ENCODE results near the gene SLC25A21.
"Not testable (repeated sequence)": the region's sequence is repeated elsewhere in the genome, so short reads cannot be mapped to it uniquely, and the experiment has no call there.

SLC25A21 gene

DNA sequence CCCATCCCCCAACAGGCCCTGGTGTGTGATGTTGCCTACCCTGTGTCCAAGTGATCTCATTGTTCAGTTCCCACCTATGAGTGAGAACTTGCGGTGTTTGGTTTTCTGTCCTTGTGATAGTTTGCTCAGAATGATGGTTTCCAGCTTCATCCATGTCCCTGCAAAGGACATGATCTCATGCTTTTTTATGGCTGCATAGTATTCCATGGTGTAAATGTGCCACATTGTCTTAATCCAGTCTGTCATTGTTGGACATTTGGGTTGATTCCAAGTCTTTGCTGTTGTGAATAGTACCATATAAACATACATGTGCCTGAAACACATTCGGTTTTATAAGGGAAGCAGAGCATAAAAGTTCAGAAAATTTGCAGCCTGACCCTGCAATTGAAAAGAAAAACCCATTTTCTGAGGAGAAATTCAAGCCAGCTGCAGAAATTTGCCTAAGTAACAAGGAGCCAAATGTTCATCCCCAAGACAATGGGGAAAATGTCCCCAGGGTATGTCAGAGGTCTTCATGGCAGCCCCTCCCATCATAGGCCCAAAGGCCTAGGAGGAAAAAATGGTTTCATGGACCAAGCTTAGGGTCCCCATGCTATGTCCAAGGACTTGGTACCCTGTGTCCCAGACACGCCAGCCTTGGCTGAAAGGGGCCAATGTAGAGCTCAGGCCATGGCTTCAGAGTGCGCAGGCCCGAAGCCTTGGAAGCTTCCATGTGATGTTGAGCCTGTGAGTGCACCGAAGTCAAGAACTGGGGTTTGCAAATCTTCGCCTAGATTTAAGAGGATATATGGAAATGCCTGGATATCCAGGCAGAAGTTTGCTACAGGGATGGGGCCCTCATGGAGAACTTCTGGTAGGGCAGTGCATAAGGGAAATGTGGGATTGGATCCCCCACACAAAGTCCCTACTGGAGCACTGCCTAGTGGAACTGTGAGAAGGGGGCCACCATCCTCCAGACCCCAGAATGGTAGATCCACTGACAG is 33.5 kb upstream of the SLC25A21 start:
- H3K36me3 ChIP-seq (ENCODE audit: control insufficient read depth in 4 of 4, insufficient read depth in 4 of 4, low read length in 3 of 4); POLR2A ChIA-PET; H3K27me3 ChIP-seq (replicated peaks in 2 of 5; ENCODE audit: control insufficient read depth in 4 of 5, insufficient read depth in 5 of 5, low read length in 4 of 5); H3K27ac ChIP-seq (ENCODE audit: insufficient read depth in 1 of 2, low read depth in 1 of 2, low read length in 2 of 2, poor library complexity in 1 of 2, severe bottlenecking in 2 of 2); H3K4me1 ChIP-seq (ENCODE audit: control extremely low read depth in 1 of 4, control insufficient read depth in 4 of 4, insufficient read depth in 4 of 4, low read length in 3 of 4); DNase-seq; H3K4me3 ChIP-seq (ENCODE audit: control insufficient read depth in 1 of 7, extremely low read depth in 1 of 7, insufficient read depth in 4 of 7, low read depth in 2 of 7, low read length in 6 of 7): not testable (repeated sequence)
- CTCF ChIA-PET, result interaction anchor here (0.6 kb wide), 1 partner anchor 13 kb away, joined by 3 read pairs; no protein-coding TSS in a partner anchor
- WGBS (ENCODE audit: insufficient coverage), result 100% methylated on average over 6 of the region's 7 CpGs
- peaks cover 2 to 21% (median 7%) of the 10 kb centered on the region in 5 experiments for H3K9me3 ChIP-seq (ENCODE audit: control extremely low read depth in 1 of 5, control insufficient read depth in 4 of 5, insufficient read depth in 2 of 5, low read depth in 1 of 5, low read length in 4 of 5)

DNA sequence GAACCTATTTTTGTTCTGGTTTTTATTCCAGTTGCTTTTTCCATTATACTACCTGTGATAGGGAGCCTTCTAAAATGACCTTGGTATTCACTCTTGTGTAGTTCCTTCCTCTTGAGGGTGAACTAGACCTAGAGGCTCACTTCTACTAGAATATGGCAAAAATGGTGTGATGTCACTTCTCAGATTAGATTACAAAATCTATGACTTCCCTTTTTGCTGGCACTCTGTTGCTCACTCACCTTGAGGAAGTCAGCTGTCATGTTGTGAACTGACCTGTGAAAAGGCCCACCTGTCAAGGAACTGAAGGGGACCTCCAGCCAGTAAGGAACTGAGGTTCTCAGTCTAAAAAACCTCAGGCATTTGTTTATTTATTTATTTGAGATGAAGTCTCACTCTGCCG is 31.0 kb upstream of the SLC25A21 start:
- H3K9me3 ChIP-seq (ENCODE audit: control extremely low read depth in 1 of 5, control insufficient read depth in 4 of 5, insufficient read depth in 2 of 5, low read depth in 1 of 5, low read length in 4 of 5), result peaks cover 0 to 15% (median 7%) of the 10 kb centered on the region in 5 experiments
- DNase-seq, result peak in 2 of 3 donors; percentile 10 to 17
- 100% methylated on average over 1 of the region's 1 CpG for WGBS (ENCODE audit: insufficient coverage)
- no peaks in the 10 kb centered on the region for H3K36me3 ChIP-seq (ENCODE audit: control insufficient read depth in 4 of 4, insufficient read depth in 4 of 4, low read length in 3 of 4)
- H3K4me1 ChIP-seq (ENCODE audit: control extremely low read depth in 1 of 4, control insufficient read depth in 4 of 4, insufficient read depth in 4 of 4, low read length in 3 of 4), result peaks cover 0 to 3% (median 0%) of the 10 kb centered on the region in 4 experiments
- no peak overlapping the region for H3K4me3 ChIP-seq (ENCODE audit: control insufficient read depth in 1 of 7, extremely low read depth in 1 of 7, insufficient read depth in 4 of 7, low read depth in 2 of 7, low read length in 6 of 7)
- H3K27ac ChIP-seq (ENCODE audit: insufficient read depth in 1 of 2, low read depth in 1 of 2, low read length in 2 of 2, poor library complexity in 1 of 2, severe bottlenecking in 2 of 2), result no peak overlapping the region
- ChIA-PET CTCF (interaction anchor here (0.9 kb wide), 1 partner anchor 43 kb away, joined by 3 read pairs; no protein-coding TSS in a partner anchor), POLR2A (no interaction called here)
- H3K27me3 ChIP-seq (replicated peaks in 2 of 5; ENCODE audit: control insufficient read depth in 4 of 5, insufficient read depth in 5 of 5, low read length in 4 of 5), result no peaks in the 10 kb centered on the region

DNA sequence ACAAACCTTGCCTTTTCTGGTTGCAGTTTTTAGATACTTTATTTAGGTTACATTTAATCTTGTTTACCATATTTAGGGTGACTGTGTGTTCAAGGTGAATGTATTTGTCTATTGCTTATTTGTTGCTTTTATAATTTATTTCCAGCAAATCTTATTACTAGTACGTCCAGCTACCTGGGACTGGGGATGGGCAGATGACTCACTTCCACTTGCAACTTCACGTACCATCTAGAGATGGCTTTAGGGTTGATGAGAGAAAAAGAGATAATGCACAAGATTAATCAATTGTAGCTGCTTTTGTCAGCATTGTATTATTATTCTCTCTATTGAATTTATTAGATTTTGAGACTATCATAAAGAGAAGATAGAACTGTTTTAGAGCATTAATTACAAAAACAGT is 30.4 kb upstream of the SLC25A21 start:
- no peak for DNase-seq
- H3K9me3 ChIP-seq (ENCODE audit: control extremely low read depth in 1 of 5, control insufficient read depth in 4 of 5, insufficient read depth in 2 of 5, low read depth in 1 of 5, low read length in 4 of 5), result peaks cover 0 to 15% (median 7%) of the 10 kb centered on the region in 5 experiments
- no peak overlapping the region for H3K27ac ChIP-seq (ENCODE audit: insufficient read depth in 1 of 2, low read depth in 1 of 2, low read length in 2 of 2, poor library complexity in 1 of 2, severe bottlenecking in 2 of 2)
- H3K4me1 ChIP-seq (ENCODE audit: control extremely low read depth in 1 of 4, control insufficient read depth in 4 of 4, insufficient read depth in 4 of 4, low read length in 3 of 4), result peaks cover 0 to 8% (median 1%) of the 10 kb centered on the region in 4 experiments
- no peaks in the 10 kb centered on the region for H3K36me3 ChIP-seq (ENCODE audit: control insufficient read depth in 4 of 4, insufficient read depth in 4 of 4, low read length in 3 of 4)
- H3K4me3 ChIP-seq (ENCODE audit: control insufficient read depth in 1 of 7, extremely low read depth in 1 of 7, insufficient read depth in 4 of 7, low read depth in 2 of 7, low read length in 6 of 7), result no peak overlapping the region
- no CpG with 5 or more reads among the region's 2 CpGs for WGBS (ENCODE audit: insufficient coverage)
- H3K27me3 ChIP-seq (replicated peaks in 2 of 5; ENCODE audit: control insufficient read depth in 4 of 5, insufficient read depth in 5 of 5, low read length in 4 of 5), result no peaks in the 10 kb centered on the region
- POLR2A ChIA-PET, result no interaction called here
- CTCF ChIA-PET, result interaction anchor here (0.9 kb wide), 1 partner anchor 44 kb away, joined by 3 read pairs; no protein-coding TSS in a partner anchor

DNA sequence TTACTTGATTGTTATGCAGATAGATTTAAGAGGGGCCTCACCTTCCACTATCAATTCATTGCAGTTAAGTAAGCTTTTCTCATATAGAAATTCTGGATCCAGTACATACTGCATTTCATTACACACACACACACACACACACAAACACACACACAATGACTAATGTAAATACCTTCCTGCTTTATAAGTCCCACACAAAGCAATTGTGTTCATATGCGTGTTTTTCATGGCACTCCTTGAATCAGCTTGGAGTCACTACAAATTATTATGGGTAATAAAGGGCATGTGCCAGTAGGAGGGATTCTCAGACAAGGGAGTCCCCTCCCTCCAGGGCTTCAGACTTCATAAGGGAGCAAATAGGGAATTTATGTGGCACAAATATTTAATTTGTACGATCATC is 29.9 kb upstream of the SLC25A21 start:
- POLR2A ChIA-PET, result no interaction called here

DNA sequence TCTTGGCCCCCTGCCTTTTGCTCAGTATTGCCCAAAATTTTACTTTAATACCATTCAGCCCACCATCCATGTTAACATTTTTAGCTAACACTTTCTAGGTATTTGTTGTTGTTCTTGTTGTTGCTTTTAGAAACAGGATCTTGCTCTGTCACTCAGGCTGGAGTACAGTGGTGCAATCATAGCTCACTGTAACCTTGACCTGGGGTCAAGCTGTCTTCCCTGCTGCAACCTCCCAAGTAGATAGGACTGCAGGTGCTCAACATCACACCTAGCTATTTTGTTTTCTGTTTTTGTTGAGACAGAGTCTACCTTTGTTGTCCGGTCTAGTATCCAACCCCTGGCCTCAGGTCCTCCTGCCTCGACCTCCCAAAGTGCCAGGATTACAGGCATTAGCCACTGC is 29.3 kb upstream of the SLC25A21 start:
- H3K9me3 ChIP-seq (ENCODE audit: control extremely low read depth in 1 of 5, control insufficient read depth in 4 of 5, insufficient read depth in 2 of 5, low read depth in 1 of 5, low read length in 4 of 5), result peaks cover 0 to 11% (median 7%) of the 10 kb centered on the region in 5 experiments
- H3K27ac ChIP-seq (ENCODE audit: insufficient read depth in 1 of 2, low read depth in 1 of 2, low read length in 2 of 2, poor library complexity in 1 of 2, severe bottlenecking in 2 of 2), result no peak overlapping the region
- CTCF ChIA-PET, result interaction anchor here (0.9 kb wide), 1 partner anchor 19 kb away, joined by 3 read pairs; no protein-coding TSS in a partner anchor
- H3K36me3 ChIP-seq (ENCODE audit: control insufficient read depth in 4 of 4, insufficient read depth in 4 of 4, low read length in 3 of 4), result no peaks in the 10 kb centered on the region
- no peak overlapping the region for H3K4me3 ChIP-seq (ENCODE audit: control insufficient read depth in 1 of 7, extremely low read depth in 1 of 7, insufficient read depth in 4 of 7, low read depth in 2 of 7, low read length in 6 of 7)
- no peak for DNase-seq
- H3K4me1 ChIP-seq (ENCODE audit: control extremely low read depth in 1 of 4, control insufficient read depth in 4 of 4, insufficient read depth in 4 of 4, low read length in 3 of 4), result peaks cover 0 to 15% (median 8%) of the 10 kb centered on the region in 4 experiments
- 80% methylated on average over 1 of the region's 2 CpGs for WGBS (ENCODE audit: insufficient coverage)
- H3K27me3 ChIP-seq (replicated peaks in 2 of 5; ENCODE audit: control insufficient read depth in 4 of 5, insufficient read depth in 5 of 5, low read length in 4 of 5), result no peaks in the 10 kb centered on the region
- POLR2A ChIA-PET, result no interaction called here

More for the DNA sequence above, 29.9 kb upstream of the SLC25A21 start:
- Histone ChIP-seq H3K27me3 (replicated peaks in 2 of 5; ENCODE audit: control insufficient read depth in 4 of 5, insufficient read depth in 5 of 5, low read length in 4 of 5) (no peaks in the 10 kb centered on the region), H3K9me3 (ENCODE audit: control extremely low read depth in 1 of 5, control insufficient read depth in 4 of 5, insufficient read depth in 2 of 5, low read depth in 1 of 5, low read length in 4 of 5) (peaks cover 0 to 15% (median 7%) of the 10 kb centered on the region in 5 experiments), H3K36me3 (ENCODE audit: control insufficient read depth in 4 of 4, insufficient read depth in 4 of 4, low read length in 3 of 4) (no peaks in the 10 kb centered on the region), H3K4me3 (ENCODE audit: control insufficient read depth in 1 of 7, extremely low read depth in 1 of 7, insufficient read depth in 4 of 7, low read depth in 2 of 7, low read length in 6 of 7) (no peak overlapping the region), H3K4me1 (ENCODE audit: control extremely low read depth in 1 of 4, control insufficient read depth in 4 of 4, insufficient read depth in 4 of 4, low read length in 3 of 4) (peaks cover 0 to 12% (median 6%) of the 10 kb centered on the region in 4 experiments), H3K27ac (ENCODE audit: insufficient read depth in 1 of 2, low read depth in 1 of 2, low read length in 2 of 2, poor library complexity in 1 of 2, severe bottlenecking in 2 of 2) (no peak overlapping the region)
- DNase-seq, result no peak
- CTCF ChIA-PET, result interaction anchor here (0.9 kb wide), 1 partner anchor 18 kb away, joined by 3 read pairs; no protein-coding TSS in a partner anchor
- WGBS (ENCODE audit: insufficient coverage), result 100% methylated on average over 1 of the region's 2 CpGs

GRCh38 chr14:37198907-37199306 is 26.5 kb upstream of the SLC25A21 start:
- no peaks in the 10 kb centered on the region for H3K36me3 ChIP-seq (ENCODE audit: control insufficient read depth in 4 of 4, insufficient read depth in 4 of 4, low read length in 3 of 4)
- WGBS (ENCODE audit: insufficient coverage), result 100% methylated on average over 2 of the region's 5 CpGs
- POLR2A ChIA-PET, result no interaction called here
- peak overlapping the region in 1 of 7 experiments; percentile 83 for H3K4me3 ChIP-seq (ENCODE audit: control insufficient read depth in 1 of 7, extremely low read depth in 1 of 7, insufficient read depth in 4 of 7, low read depth in 2 of 7, low read length in 6 of 7)
- H3K27ac ChIP-seq (ENCODE audit: insufficient read depth in 1 of 2, low read depth in 1 of 2, low read length in 2 of 2, poor library complexity in 1 of 2, severe bottlenecking in 2 of 2), result no peak overlapping the region
- H3K27me3 ChIP-seq (replicated peaks in 2 of 5; ENCODE audit: control insufficient read depth in 4 of 5, insufficient read depth in 5 of 5, low read length in 4 of 5), result no peaks in the 10 kb centered on the region
- no peaks in the 10 kb centered on the region for H3K9me3 ChIP-seq (ENCODE audit: control extremely low read depth in 1 of 5, control insufficient read depth in 4 of 5, insufficient read depth in 2 of 5, low read depth in 1 of 5, low read length in 4 of 5)
- CTCF ChIA-PET, result no interaction called here
- H3K4me1 ChIP-seq (ENCODE audit: control extremely low read depth in 1 of 4, control insufficient read depth in 4 of 4, insufficient read depth in 4 of 4, low read length in 3 of 4), result peaks cover 0 to 15% (median 8%) of the 10 kb centered on the region in 4 experiments
- DNase-seq, result no peak

DNA sequence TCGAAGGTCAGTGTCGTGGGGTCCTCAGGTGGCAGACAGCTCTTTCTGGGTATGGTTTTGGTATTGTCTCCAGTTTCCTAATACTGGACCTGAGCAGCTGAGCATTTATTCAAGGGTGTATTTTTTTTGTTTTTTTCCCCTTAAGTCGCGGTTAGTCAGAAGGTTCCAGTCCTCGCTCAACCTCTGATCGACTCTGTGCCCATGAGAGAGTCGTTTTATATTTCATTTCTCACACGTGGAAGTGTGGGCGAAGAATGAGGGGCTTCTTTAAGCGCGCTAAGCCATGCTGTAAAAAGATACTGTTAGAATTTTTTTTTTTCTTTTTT is 25.8 kb upstream of the SLC25A21 start:
- DNase-seq, result peak in 2 of 3 donors; percentile 26 to 47
- H3K4me3 ChIP-seq (ENCODE audit: control insufficient read depth in 1 of 7, extremely low read depth in 1 of 7, insufficient read depth in 4 of 7, low read depth in 2 of 7, low read length in 6 of 7), result peak overlapping the region; percentile 63 to 83 (median 78)
- H3K9me3 ChIP-seq (ENCODE audit: control extremely low read depth in 1 of 5, control insufficient read depth in 4 of 5, insufficient read depth in 2 of 5, low read depth in 1 of 5, low read length in 4 of 5), result no peaks in the 10 kb centered on the region
- H3K27ac ChIP-seq (ENCODE audit: insufficient read depth in 1 of 2, low read depth in 1 of 2, low read length in 2 of 2, poor library complexity in 1 of 2, severe bottlenecking in 2 of 2), result peak overlapping the region in 1 of 2 experiments; percentile 76
- 7% methylated on average over 5 of the region's 11 CpGs for WGBS (ENCODE audit: insufficient coverage)
- H3K36me3 ChIP-seq (ENCODE audit: control insufficient read depth in 4 of 4, insufficient read depth in 4 of 4, low read length in 3 of 4), result no peaks in the 10 kb centered on the region
- ChIA-PET POLR2A (no interaction called here), CTCF (interaction anchor here (1.0 kb wide), 1 partner anchor 49 kb away, joined by 3 read pairs; no protein-coding TSS in a partner anchor)
- H3K27me3 ChIP-seq (replicated peaks in 2 of 5; ENCODE audit: control insufficient read depth in 4 of 5, insufficient read depth in 5 of 5, low read length in 4 of 5), result no peaks in the 10 kb centered on the region
- peaks cover 0 to 15% (median 8%) of the 10 kb centered on the region in 4 experiments for H3K4me1 ChIP-seq (ENCODE audit: control extremely low read depth in 1 of 4, control insufficient read depth in 4 of 4, insufficient read depth in 4 of 4, low read length in 3 of 4)

All from common myeloid progenitor, CD34-positive (primary cell).